GM18858 (cell line): Measurements from ENCODE around the gene TTBK2.

Source experiments
- ATAC-seq: cut with Tn5 transposase; IDR thresholded peaks from one replicate; pipeline ENCODE4 v1.9.1; 2021; ENCODE audit not compliant: unreplicated experiment

The TTBK2 gene

DNA sequence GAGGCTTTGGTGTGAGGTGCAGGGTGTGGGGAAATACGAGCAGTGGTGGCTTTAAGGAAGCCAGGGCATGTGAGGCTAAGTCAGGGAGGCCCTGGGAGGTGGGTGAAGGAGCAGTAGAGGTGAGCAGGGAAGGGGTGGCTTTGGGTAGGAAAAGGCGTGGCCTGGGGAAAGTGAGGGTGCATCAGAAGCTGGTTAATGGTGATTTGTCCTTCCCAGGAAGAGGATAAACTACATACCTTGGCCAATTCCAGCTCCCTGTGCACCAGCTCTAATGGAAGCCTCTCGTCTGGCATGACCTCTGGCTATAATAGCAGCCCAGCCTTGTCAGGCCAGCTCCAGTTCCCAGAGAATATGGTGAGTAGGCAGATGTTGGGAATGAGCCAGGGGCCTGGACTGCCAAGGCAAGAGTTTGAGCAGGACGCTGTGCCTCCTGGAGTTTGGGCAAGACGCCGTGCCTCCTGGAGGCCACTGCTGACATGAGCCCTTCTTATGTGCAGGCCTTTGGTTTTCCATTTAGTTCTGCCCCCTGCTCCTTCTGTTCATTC is 225.0 kb downstream of the TTBK2 start:
- ATAC-seq = no peak

DNA sequence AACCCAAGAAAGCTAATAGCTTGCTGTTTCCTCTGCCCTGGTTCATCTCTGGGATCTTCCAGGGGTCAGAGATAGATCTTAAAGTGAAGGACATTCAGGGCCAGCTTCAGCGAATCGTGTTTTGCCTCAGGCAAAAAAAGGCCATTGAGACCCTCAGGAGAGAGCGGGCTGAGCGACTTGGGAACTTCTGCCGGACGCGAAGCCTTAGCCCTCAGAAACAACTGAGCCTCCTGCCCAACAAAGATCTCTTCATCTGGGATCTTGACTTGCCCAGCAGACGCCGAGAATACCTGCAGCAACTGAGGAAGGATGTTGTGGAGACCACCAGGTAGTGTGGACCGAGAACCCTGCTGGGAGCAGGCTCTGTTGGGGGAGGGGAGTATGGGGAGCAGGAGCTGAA is 226.2 kb downstream of the TTBK2 start:
- ATAC-seq = no peak

DNA sequence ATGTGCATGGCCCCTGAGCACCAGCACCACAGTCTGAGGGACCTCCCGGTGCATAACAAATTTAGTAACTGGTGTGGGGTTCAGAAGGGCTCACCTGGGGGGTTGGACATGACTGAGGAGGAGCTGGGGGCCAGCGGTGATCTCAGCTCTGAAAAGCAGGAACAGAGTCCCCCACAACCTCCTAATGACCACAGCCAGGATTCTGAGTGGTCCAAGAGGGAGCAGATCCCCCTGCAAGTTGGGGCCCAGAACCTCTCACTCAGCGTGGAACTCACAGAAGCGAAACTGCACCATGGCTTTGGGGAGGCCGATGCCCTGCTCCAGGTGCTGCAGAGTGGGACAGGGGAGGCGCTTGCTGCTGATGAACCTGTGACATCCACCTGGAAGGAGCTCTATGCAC is 226.6 kb downstream of the TTBK2 start:
- ATAC-seq = no peak

DNA sequence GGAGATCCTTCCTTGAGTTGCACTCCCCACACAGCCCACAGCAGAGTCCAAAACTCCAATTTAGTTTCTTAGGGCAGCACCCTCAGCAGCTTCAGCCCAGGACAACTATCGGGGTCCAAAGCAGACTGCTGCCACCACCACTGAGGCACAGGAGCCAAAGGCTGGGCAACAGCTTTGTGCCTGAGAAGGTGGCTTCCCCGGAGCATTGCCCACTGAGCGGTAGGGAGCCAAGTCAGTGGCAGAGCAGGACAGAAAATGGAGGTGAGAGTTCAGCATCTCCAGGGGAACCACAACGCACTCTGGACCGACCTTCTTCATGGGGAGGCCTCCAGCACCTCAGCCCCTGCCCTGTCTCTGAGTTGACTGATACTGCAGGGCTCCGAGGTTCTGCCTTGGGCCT is 227.1 kb downstream of the TTBK2 start:
- no peak for ATAC-seq

DNA sequence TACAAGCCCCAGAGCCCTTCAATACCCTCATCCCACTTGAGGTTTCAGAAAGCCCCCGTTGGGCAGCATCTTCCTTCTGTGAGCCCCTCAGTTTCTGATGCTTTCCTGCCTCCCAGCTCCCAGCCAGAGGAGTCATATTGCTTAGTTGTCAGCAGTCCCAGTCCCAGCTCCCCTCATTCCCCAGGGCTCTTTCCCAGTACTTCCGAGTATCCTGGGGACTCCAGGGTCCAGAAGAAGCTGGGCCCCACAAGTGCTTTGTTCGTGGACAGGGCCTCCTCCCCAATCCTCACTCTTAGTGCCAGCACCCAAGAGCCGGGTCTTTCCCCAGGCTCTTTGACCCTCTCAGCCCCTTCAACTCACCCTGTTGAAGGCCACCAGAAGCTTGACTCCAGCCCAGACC is 227.6 kb downstream of the TTBK2 start:
- no peak for ATAC-seq

DNA sequence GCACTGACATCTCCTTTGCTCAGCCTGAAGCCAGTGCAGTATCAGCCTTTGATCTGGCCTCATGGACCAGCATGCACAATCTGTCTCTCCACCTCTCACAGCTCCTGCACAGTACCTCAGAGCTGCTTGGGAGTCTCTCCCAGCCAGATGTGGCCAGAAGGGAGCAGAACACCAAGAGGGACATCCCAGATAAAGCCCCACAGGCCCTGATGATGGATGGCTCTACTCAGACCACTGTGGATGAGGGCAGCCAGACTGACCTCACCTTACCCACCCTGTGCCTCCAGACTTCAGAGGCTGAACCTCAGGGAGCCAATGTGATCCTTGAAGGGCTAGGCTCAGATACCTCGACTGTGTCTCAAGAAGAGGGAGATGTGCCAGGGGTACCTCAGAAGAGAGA is 228.0 kb downstream of the TTBK2 start:
- no peak for ATAC-seq

DNA sequence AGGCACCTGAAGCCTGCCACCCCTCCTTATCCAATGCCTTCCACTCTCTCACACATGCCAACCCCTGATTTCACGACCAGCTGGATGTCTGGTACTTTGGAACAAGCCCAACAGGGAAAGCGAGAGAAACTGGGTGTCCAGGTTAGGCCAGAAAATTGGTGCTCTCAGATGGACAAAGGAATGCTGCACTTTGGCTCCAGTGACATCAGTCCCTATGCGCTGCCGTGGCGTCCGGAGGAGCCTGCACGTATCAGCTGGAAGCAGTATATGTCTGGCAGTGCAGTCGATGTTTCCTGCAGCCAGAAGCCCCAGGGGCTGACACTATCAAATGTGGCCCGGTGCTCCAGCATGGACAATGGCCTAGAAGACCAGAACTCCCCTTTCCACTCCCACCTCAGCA is 228.8 kb downstream of the TTBK2 start:
- ATAC-seq = no peak

DNA sequence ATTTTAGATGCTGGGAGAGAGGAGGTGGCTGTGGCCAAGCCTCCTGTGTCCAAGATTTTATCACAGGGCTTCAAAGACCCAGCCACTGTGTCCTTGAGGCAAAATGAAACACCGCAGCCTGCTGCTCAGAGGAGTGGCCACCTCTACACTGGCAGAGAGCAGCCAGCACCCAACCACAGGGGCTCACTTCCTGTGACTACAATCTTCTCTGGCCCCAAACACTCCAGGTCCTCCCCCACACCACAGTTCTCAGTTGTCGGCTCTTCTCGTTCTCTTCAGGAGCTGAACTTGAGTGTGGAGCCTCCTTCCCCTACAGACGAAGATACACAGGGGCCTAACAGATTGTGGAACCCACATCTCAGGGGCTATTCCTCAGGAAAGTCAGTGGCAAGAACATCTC is 229.3 kb downstream of the TTBK2 start:
- no peak for ATAC-seq
